Aorta (tissue), 5 donors: ENCODE measurements around the gene LRRC25. TPM values are rescaled to one million over a fixed set of nuclear protein-coding genes. Genes with fewer than 3 reads are reported as not detected.

Experiments used
- ATAC-seq: fragments of 200-7000 bp; cut with Tn5 transposase; one replicate; pipeline ENCODE4 v1.9.1; 2022; ENCODE audit warnings: moderate library complexity; ENCODE audit not compliant: low FRiP score
- DNase-seq, 2 donors: peaks; one replicate each; pipeline ENCODE4 v3.0.0-alpha.2; 2020
- H3K27ac ChIP-seq, 2 donors: one replicate each; pipeline ENCODE4 v1.5.1; 2013; ENCODE audit warnings: low read length in 2 of 2, mild to moderate bottlenecking in 2 of 2, moderate library complexity in 2 of 2, control low read depth in 1 of 2, inconsistent platforms in 1 of 2, low read depth in 1 of 2
- H3K27me3 ChIP-seq, 2 donors: one replicate each; pipeline ENCODE4 v1.6.1; 2013; ENCODE audit warnings: control low read depth in 1 of 2, low read length in 1 of 2, mild to moderate bottlenecking in 1 of 2, moderate library complexity in 1 of 2; ENCODE audit not compliant: insufficient read depth in 2 of 2, control insufficient read depth in 1 of 2
- H3K36me3 ChIP-seq, 2 donors: one replicate each; pipeline ENCODE4 v1.6.1; 2013; ENCODE audit warnings: control low read depth in 1 of 2, low read length in 1 of 2, mild to moderate bottlenecking in 1 of 2; ENCODE audit not compliant: insufficient read depth in 2 of 2, control insufficient read depth in 1 of 2
- H3K4me1 ChIP-seq, 2 donors: one replicate each; pipeline ENCODE4 v1.6.1; 2013; ENCODE audit warnings: low read length in 2 of 2, control low read depth in 1 of 2, mild to moderate bottlenecking in 1 of 2, moderate library complexity in 1 of 2; ENCODE audit not compliant: insufficient read depth in 2 of 2, control insufficient read depth in 1 of 2
- H3K4me3 ChIP-seq, 2 donors: one replicate each; pipeline ENCODE4 v1.5.1; 2013; ENCODE audit warnings: low read length in 2 of 2, control low read depth in 1 of 2, mild to moderate bottlenecking in 1 of 2
- H3K9me3 ChIP-seq: one replicate; pipeline ENCODE4 v1.6.1; 2013; ENCODE audit warnings: mild to moderate bottlenecking, low read length; ENCODE audit not compliant: control insufficient read depth
- WGBS, 2 donors: extraction: QIAGEN DNeasy Blood & Tissue Kit; methylation state at CpG; one replicate each; pipeline ENCODE4 v1.1.7; 2013; 5-methylcytosine and 5-hydroxymethylcytosine counted together
- intact Hi-C, 2 donors: fragments of 100-400 bp; cut with DNase I; formaldehyde crosslinking; loops; one replicate each; pipeline versions ENCODE4 v1.14.2 to v1.15.0; 2022
- long read RNA-seq, 2 donors: library from polyadenylated mRNA; unstranded; transcript quantifications; one replicate each; pipeline ENCODE4 v2.0.0, GENCODE V29; 2020 to 2021
- polyA plus RNA-seq, 2 donors: library from polyadenylated mRNA; stranded (reverse); fragments of 200-250 nt; gene quantifications; one replicate each; pipeline ENCODE4 v1.2.3, GENCODE V29; 2013
- total RNA-seq, 2 donors: library from RNA; stranded (reverse); fragmentation: NEBNext Ultra II Directional; extraction: Animal tissue kit (Norgen Biotek cat#: 25700); gene quantifications; one replicate each; pipeline ENCODE4 v1.2.1, GENCODE V29; 2021
- donor health status: healthy with polysubstance abuse.
- donor health status: Bipolar disorder and iron deficiency.
- donor health status: DM: no; HTN: no; CAD: no.
- donor health status: DM: no; HTN: no; CAD: no.
- donor health status: DM: yes; HTN: yes; CAD: no.

LRRC25 gene
- total RNA-seq = 10 to 100 TPM in 1 of 2 donors, 1 to 10 TPM in 1; 7.7 to 15.6 TPM
- polyA plus RNA-seq = 1 to 10 TPM; 2.2 to 7.4 TPM
- long read RNA-seq, donor 1, transcript LRRC25-201 (2 exons, 2,415 nt) = minor isoform, 25 of 60 reads
- long read RNA-seq, donor 1, transcript LRRC25-202 (3 exons, 1,924 nt) = major isoform, 28 of 60 reads
- long read RNA-seq, donor 1, partial matches to known transcripts = 0 of 60 reads
- long read RNA-seq, donor 1, other reads (novel, unspliced or antisense) = 7 of 60 reads
- long read RNA-seq, donor 2, partial matches to known transcripts = 2 of 8 reads
- long read RNA-seq, donor 2, other reads (novel, unspliced or antisense) = 0 of 8 reads

DNA sequence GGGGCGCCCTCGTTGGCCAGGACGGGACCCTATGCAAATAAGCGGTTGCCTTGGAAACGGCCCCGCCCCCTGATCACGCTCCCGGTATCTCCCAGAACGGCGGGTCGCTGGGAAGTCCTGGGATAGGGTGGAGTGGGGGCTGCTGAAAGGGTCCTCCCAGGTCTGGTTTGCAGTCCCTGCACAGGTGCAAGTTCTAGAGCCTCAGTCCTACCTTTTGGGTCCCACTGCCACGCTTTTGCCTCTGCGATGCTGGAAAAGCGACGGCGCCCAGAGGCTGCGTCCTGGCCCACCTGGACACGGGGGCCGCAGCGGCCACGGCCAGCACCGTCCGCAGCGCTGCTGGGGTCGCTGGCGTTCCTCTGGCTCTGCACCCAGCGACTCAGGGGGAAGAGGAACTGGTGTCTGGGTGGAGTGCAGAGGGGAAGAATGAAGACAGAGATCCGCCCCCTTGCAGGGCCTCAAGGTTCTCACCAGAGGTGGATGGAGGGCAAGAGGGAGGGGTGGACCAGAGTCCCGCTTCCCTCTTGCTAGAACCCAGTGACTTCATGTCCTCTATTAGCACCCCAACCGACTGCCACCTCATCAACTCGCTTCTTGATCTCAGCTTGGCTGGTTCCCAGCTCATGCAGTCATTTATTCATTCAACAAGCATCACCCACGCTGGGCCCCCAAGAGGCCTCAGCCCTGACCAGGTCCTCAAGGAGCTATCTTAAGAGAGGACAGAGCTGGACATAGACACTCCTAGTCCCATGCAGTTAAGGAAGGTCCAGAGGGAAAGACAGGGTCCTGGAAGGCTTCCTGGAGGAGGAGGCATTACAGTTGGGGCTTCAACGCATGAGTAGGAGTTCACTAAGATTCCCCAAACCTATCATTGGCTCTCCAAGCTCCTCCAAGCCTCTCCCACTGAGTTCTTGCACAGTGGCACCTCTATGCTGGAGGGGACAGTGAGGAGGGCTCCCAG is at the start of gene LRRC25:
LRRC25 (minus strand) TSS at position 381 of the 961 bp plus-strand sequence. CDS start 659 bp downstream, outside the sequence.
- Histone ChIP-seq H3K36me3 (no peaks in the 10 kb centered on the region), H3K27me3 (no peaks in the 10 kb centered on the region), H3K9me3 (no peaks in the 10 kb centered on the region), H3K4me3 (no peak within 1 kb of the TSS), H3K27ac (no peak within 1 kb of the TSS), H3K4me1 (no peaks in the 10 kb centered on the region)
- DNase-seq = peak in 1 of 2 donors; percentile 84
- intact Hi-C loops = no loop called here
- ATAC-seq = peak; percentile 63
- WGBS, 2 donors = 20 to 21% methylated on average over 33 of the region's 33 CpGs

DNA sequence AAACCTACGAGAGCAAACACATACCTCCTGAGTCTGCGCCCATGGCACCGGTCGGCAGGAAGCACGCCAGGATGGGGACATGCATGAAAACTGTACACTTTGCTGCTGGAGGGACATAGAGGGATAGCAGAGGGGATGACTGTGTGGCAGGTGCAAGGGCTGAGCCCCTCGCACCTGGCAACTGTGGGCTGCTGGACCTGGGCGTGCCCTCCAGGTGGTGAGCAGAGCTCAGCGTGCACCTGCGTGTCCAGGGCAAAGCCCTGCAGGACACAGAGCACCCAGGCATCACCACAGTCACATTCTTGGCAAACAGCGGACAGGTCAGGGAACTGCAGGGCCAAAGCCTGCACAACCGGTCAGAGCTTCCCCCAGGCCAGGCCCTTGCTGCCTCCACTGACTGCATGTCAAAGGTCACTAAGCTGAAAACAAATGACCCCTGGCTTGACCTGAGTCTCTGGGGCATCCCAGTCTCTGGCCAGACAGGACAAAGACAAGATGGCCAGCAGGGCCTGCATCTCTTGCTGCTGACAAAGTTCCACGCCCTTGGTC is 49.5 kb upstream of the LRRC25 start:
- Histone ChIP-seq H3K36me3 (peaks cover 0 to 6% of the 10 kb centered on the region in 2 donors), H3K27me3 (no peaks in the 10 kb centered on the region), H3K4me1 (no peaks in the 10 kb centered on the region), H3K9me3 (no peaks in the 10 kb centered on the region), H3K4me3 (no peak overlapping the region), H3K27ac (no peak overlapping the region)
- WGBS, 2 donors = 86% methylated on average over 12 of the region's 12 CpGs
- ATAC-seq (no peak), DNase-seq (no peak)
- intact Hi-C loops = no loop called here

DNA sequence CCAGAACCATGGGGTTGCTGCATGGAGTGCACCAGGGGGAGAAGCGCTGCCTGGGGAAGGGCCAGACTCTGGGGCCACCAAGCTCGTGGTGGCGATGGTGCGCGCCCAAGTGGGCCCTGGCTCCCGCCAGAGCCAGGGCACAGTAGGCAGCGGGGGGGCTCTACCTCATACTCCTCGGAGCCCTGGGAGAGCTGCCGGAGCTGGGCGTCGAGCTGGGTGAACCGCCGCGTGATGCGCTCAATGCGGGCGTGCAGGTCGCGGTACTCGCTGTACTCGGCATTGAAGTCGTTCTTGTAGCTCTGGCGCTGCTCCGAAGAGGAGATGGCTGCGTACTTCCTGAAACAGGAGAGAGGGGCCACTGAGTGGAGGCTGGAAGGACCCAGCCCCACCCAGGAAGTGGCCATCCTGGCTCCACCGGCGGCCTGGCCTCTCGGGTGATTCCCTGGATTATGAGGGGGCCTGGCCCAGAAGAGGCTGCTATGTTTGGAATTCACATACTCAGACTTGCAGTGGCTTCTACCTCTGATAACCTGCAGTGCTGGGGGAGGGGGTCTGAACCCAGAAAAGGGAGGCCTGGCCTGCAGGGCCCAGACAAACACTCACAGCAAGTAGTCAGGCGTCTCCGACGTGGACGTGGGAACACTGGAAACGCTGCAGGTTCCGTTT is 48.9 kb upstream of the LRRC25 start:
- intact Hi-C loops = no loop called here
- no peak for ATAC-seq
- no peak for DNase-seq
- 81% methylated on average over 34 of the region's 34 CpGs for WGBS, 2 donors
- no peaks in the 10 kb centered on the region for H3K4me1 ChIP-seq
- H3K27ac ChIP-seq = no peak overlapping the region
- peaks cover 0 to 6% of the 10 kb centered on the region in 2 donors for H3K36me3 ChIP-seq
- H3K27me3 ChIP-seq = no peaks in the 10 kb centered on the region
- no peak overlapping the region for H3K4me3 ChIP-seq
- H3K9me3 ChIP-seq = no peaks in the 10 kb centered on the region

DNA sequence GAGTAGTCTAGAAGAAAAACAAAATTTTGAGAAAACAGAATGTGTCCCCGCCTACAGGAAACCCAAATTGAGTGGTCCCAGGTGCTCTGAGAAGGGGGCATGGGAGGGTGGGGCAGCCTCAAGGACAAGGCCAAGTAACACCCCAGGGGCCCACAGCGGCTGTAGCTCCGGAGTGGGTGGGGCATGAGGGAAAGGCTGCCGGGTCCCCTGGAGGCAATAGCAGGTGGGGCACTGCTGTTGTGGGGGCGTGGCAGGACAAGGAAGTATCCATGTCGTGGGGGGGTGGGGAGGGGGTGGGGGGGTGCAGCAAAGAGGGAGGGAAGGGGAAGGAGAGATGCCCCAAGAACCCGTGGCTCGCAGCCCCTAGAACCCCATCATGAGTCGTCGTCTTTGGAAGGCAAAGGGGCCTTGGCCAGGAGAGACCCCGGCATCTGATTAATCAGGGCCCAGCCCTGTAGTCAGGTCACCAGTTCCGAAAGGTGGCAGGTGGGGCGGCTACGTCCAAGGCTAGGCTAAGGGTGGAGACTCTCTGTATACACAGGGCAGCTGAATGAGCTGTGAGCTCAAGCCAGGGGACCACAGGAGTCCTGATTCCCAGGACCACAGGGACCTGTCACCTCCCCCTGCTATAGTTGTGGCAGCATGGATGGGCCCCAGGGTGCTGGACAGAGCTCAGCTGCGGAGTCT is 48.0 kb upstream of the LRRC25 start:
- Histone ChIP-seq H3K27ac (no peak overlapping the region), H3K9me3 (no peaks in the 10 kb centered on the region), H3K27me3 (no peaks in the 10 kb centered on the region), H3K36me3 (peaks cover 0 to 6% of the 10 kb centered on the region in 2 donors), H3K4me3 (no peak overlapping the region), H3K4me1 (no peaks in the 10 kb centered on the region)
- intact Hi-C loops = no loop called here
- no peak for ATAC-seq
- no peak for DNase-seq
- 77 to 78% methylated on average over 12 to 15 of the region's 15 CpGs for WGBS, 2 donors

DNA sequence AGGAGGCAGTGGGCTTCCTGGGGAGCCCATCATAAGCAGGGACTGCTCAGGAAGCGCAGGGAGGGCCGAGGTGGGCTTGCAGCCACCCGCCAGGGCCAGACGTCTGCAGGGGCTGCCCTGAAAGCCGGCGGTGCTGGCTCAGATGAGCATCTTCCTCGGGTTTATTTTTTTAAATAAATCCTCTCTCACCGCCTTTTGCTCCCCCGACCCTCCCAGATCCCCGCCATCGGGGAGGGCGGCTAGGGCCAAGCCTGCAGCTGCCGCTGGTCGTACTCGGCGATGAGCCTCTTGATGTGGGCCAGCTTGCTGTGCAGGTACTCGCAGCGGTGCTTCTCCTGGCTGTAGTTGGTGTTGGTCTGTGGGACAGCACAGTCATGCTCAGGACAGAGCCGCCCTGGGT is 47.1 kb upstream of the LRRC25 start:
- H3K27me3 ChIP-seq = no peaks in the 10 kb centered on the region
- WGBS, 2 donors = 82 to 84% methylated on average over 19 of the region's 19 CpGs
- H3K36me3 ChIP-seq = peaks cover 0 to 6% of the 10 kb centered on the region in 2 donors
- no peaks in the 10 kb centered on the region for H3K9me3 ChIP-seq
- intact Hi-C loops = no loop called here
- DNase-seq (no peak), ATAC-seq (no peak)
- H3K4me3 ChIP-seq = no peak overlapping the region
- no peak overlapping the region for H3K27ac ChIP-seq
- H3K4me1 ChIP-seq = no peaks in the 10 kb centered on the region

DNA sequence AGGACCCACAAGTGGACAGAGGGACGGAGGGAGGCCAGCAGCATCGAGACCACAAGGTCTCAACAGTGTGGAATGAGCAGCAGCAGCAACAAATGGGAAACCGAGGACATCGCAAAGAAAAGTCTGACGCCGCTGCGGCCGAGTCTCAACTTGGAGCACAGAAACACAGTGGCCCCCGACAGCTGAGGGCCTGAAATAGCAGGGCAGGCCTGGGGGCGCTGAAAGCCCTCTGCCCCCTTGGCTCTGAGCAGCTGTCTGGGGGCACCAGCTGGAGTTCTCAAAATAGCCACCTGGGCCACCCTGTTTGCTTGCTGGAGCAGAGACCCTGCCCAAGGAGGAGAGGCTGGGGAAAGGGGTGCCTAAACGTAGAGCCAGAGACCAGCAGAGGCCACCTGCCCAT is 46.4 kb upstream of the LRRC25 start:
- DNase-seq (no peak), ATAC-seq (no peak)
- intact Hi-C loops = no loop called here
- Histone ChIP-seq H3K4me1 (no peaks in the 10 kb centered on the region), H3K4me3 (no peak overlapping the region), H3K27me3 (no peaks in the 10 kb centered on the region), H3K27ac (no peak overlapping the region), H3K9me3 (no peaks in the 10 kb centered on the region), H3K36me3 (peaks cover 0 to 6% of the 10 kb centered on the region in 2 donors)
- 84 to 88% methylated on average over 11 of the region's 11 CpGs for WGBS, 2 donors

DNA sequence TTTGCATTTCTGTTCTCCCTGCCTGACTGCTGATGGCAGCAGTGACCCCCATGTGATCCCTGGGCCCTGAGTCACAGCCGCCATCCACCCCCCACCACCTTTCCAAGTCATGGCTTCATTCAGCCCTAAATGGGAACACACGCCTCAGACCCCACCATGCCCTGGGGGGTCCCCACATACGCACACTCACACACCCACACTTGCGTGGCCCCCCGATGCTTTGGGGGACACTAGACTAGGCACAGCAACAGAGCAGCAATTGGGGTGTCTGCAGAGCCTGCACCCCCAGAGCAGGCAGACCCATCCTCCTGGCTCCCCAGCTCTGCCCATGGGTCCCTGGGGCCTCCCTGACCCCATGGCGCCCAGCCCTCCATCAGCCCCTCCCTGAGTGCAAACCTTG is 46.0 kb upstream of the LRRC25 start:
- no peak overlapping the region for H3K4me3 ChIP-seq
- peaks cover 0 to 6% of the 10 kb centered on the region in 2 donors for H3K36me3 ChIP-seq
- no peak overlapping the region for H3K27ac ChIP-seq
- no peaks in the 10 kb centered on the region for H3K4me1 ChIP-seq
- H3K9me3 ChIP-seq = no peaks in the 10 kb centered on the region
- no peaks in the 10 kb centered on the region for H3K27me3 ChIP-seq
- DNase-seq = no peak
- WGBS, 2 donors = 88 to 95% methylated on average over 6 of the region's 6 CpGs
- ATAC-seq = no peak
- intact Hi-C loops = no loop called here

DNA sequence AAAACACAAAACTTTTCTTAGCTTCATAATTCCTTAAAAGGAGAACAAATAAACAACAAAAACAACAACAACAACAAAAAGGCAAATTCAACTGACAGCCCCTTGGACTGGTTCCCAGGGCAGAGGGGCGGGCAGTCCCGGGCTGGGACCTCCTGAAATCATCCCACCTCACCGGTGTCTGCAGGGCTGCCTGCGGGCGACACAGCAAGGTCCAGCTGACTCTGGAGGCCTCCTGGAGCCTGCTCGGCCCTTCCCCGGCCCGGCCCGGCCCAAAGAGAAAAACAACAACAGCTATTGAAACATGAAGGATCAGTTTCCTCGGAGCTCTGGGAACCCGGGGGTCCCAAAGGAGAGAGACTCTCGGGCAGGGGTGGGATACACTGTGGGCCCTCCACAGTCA is 45.5 kb upstream of the LRRC25 start:
- H3K4me3 ChIP-seq = no peak overlapping the region
- H3K27ac ChIP-seq = no peak overlapping the region
- 57 to 63% methylated on average over 12 of the region's 12 CpGs for WGBS, 2 donors
- ATAC-seq (no peak), DNase-seq (no peak)
- intact Hi-C loops = no loop called here
- peaks cover 0 to 6% of the 10 kb centered on the region in 2 donors for H3K36me3 ChIP-seq
- H3K27me3 ChIP-seq = no peaks in the 10 kb centered on the region
- H3K4me1 ChIP-seq = no peaks in the 10 kb centered on the region
- no peaks in the 10 kb centered on the region for H3K9me3 ChIP-seq
